Endothelial cell of umbilical vein (primary cell): ENCODE measurements around the gene ACP1. TPM values are rescaled to one million over a fixed set of nuclear protein-coding genes. Genes with fewer than 3 reads are reported as not detected.

Experiments
- BruUV-seq: library from RNA; stranded (reverse); fragments of 400-500 nt; replicated peaks from 2 replicates; lab custom pipeline; 2021; lab: Mats Ljungman, UMichigan
- CTCF ChIA-PET: fragments of 300-600, 350-600 bp; sonication (Branson Sonifier 250); formaldehyde crosslinking; loops from one replicate; lab custom pipeline; 2021; ENCODE audit warnings: antibody characterized with exemption, inconsistent platforms; lab: Charles Lee
- POLR2A ChIA-PET: fragments of 300-600, 350-600 bp; sonication (Branson Sonifier 250); formaldehyde crosslinking; loops from one replicate; lab custom pipeline; 2021; ENCODE audit warnings: antibody characterized with exemption, inconsistent platforms; lab: Charles Lee
- DNase-seq: peaks from one replicate; pipeline ENCODE4 v3.0.0-alpha.2; 2011; ENCODE audit warnings: low read depth, low spot score
- FAIRE-seq: peaks from 2 replicates; lab custom pipeline; 2011; peaks lifted over from hg19 to GRCh38; lab: Jason Lieb, UNC
- H2AFZ ChIP-seq: 2 replicates; pipeline ENCODE4 v1.6.0; 2012; ENCODE audit warnings: low read depth, low read length, control low read depth, inconsistent platforms
- H3K27ac ChIP-seq: 2 replicates; pipeline ENCODE4 v1.5.1; 2011; ENCODE audit warnings: low read depth, mild to moderate bottlenecking, control low read depth, low read length, moderate library complexity; ENCODE audit not compliant: insufficient read depth
- H3K27me3 ChIP-seq, 2 experiments: 2 replicates each; pipeline versions ENCODE4 v1.6.0 to v1.6.1; 2011; ENCODE audit warnings: low read length in 2 of 2, mixed read lengths in 1 of 2; ENCODE audit not compliant: control insufficient read depth in 2 of 2, insufficient read depth in 2 of 2
- H3K36me3 ChIP-seq, 2 experiments: 2 replicates in 1 of 2; 3 replicates in 1 of 2; pipeline ENCODE4 v1.5.1; 2011; ENCODE audit warnings: low read length in 2 of 2, mild to moderate bottlenecking in 1 of 2, moderate library complexity in 1 of 2; ENCODE audit not compliant: control insufficient read depth in 2 of 2, insufficient read depth in 2 of 2; ENCODE audit errors: extremely low read depth in 1 of 2
- H3K4me1 ChIP-seq: 3 replicates; pipeline ENCODE4 v1.5.1; 2011; ENCODE audit warnings: mild to moderate bottlenecking, low read length; ENCODE audit not compliant: control insufficient read depth, insufficient read depth; ENCODE audit errors: extremely low read depth
- H3K4me2 ChIP-seq: 2 replicates; pipeline ENCODE4 v1.6.1; 2011; ENCODE audit warnings: low read length, control low read depth, mixed read lengths; ENCODE audit not compliant: insufficient read depth
- H3K4me3 ChIP-seq, 3 experiments: fragments of 200-600 bp in 1 of 3; sonication (generic), shearing (Covaris generic) in 1 of 3; replicated peaks in 1 of 3; 2 replicates each; pipeline ENCODE4 v1.5.1; 2011 to 2016; ENCODE audit warnings: control low read depth in 3 of 3, low read length in 3 of 3, mild to moderate bottlenecking in 2 of 3, inconsistent platforms in 1 of 3, low read depth in 1 of 3, moderate library complexity in 1 of 3; ENCODE audit not compliant: insufficient read depth in 1 of 3
- H3K79me2 ChIP-seq: 2 replicates; pipeline ENCODE4 v1.6.0; 2012; ENCODE audit warnings: low read length, inconsistent platforms; ENCODE audit not compliant: control insufficient read depth, insufficient read depth
- H3K9ac ChIP-seq: replicated peaks from 2 replicates; pipeline ENCODE3; 2011; ENCODE audit warnings: low read length, control low read depth; ENCODE audit not compliant: insufficient read depth; ENCODE audit errors: extremely low read depth
- H3K9me1 ChIP-seq: replicated peaks from 3 replicates; pipeline ENCODE4 v1.6.0; 2011; ENCODE audit warnings: mild to moderate bottlenecking, low read length; ENCODE audit not compliant: control insufficient read depth, insufficient read depth; ENCODE audit errors: extremely low read depth
- H3K9me3 ChIP-seq: replicated peaks from 2 replicates; pipeline ENCODE4 v1.5.1; 2012; ENCODE audit warnings: low read length, inconsistent platforms; ENCODE audit not compliant: control insufficient read depth, insufficient read depth
- H4K20me1 ChIP-seq: replicated peaks from 2 replicates; pipeline ENCODE3; 2011; ENCODE audit warnings: mild to moderate bottlenecking, low read length; ENCODE audit not compliant: control insufficient read depth, insufficient read depth; ENCODE audit errors: extremely low read depth
- CTCF ChIP-seq, 2 donors: IDR thresholded peaks; 1 replicate in 1 of 2; 2 replicates in 1 of 2; pipeline ENCODE4 v1.5.1; 2011; ENCODE audit warnings: low read length in 2 of 2, mild to moderate bottlenecking in 2 of 2, moderate library complexity in 2 of 2, control low read depth in 1 of 2, inconsistent platforms in 1 of 2, low read depth in 1 of 2; ENCODE audit not compliant: insufficient read depth in 1 of 2; ENCODE audit errors: extremely low read depth in 1 of 2
- JUN ChIP-seq: IDR thresholded peaks from 2 replicates; pipeline ENCODE4 v1.6.1; 2011; ENCODE audit warnings: borderline replicate concordance, low read depth; ENCODE audit not compliant: insufficient read length, insufficient read depth
- MAX ChIP-seq: IDR thresholded peaks from 2 replicates; pipeline ENCODE4 v1.6.1; 2011; ENCODE audit not compliant: insufficient read depth, insufficient read length
- POLR2AphosphoS5 ChIP-seq: IDR thresholded peaks from 2 replicates; pipeline ENCODE4 v1.6.1; 2012; ENCODE audit warnings: low read depth, mild to moderate bottlenecking, control low read depth, low read length, moderate library complexity; ENCODE audit not compliant: insufficient read depth
- dilution Hi-C: fragments of 300-500 bp; cut with MboI; formaldehyde crosslinking; loops from one replicate; pipeline ENCODE4 v1.15.0; 2019; ENCODE audit warnings: low sequenced_read_pairs; ENCODE audit not compliant: extremely low pct_ligation_motif_present
- intact Hi-C: fragments of 100-400 bp; cut with micrococcal nuclease; formaldehyde crosslinking; loops from one replicate; pipeline ENCODE4 v1.10.0; 2022
- polyA plus RNA-seq, 4 experiments: library from polyadenylated mRNA; depleted of rRNA in 3 of 4; stranded (reverse) in 3 of 4; unstranded in 1 of 4; fragments of >200 nt; gene quantifications; 2 replicates each; pipeline versions ENCODE4 v1.2.1 to v1.2.3, GENCODE V29; 2011 to 2012; ENCODE audit warnings: missing spikeins in 1 of 4
- total RNA-seq: library from RNA; stranded (reverse); gene quantifications from 2 replicates; pipeline ENCODE4 v1.2.3, GENCODE V29; 2021

ACP1 gene
- total and polyA plus RNA-seq, 2 donors (not counting 3 experiments of a cell fraction or from before 2014, with no cell fraction given) = 63.4 to 80.2 TPM

- intact Hi-C loops = loop anchor here (1.0 kb wide), 5 partner anchors 18 to 1300 kb away; partner anchors contain the start of genes ACP1 and SH3YL1
- no TSS peak for BruUV-seq
- Histone ChIP-seq H4K20me1 (no peaks in the 10 kb centered on the region), H2AFZ (no peak overlapping the region), H3K9me3 (no peaks in the 10 kb centered on the region), H3K9me1 (no peaks in the 10 kb centered on the region), H3K27me3 (no peaks in the 10 kb centered on the region), H3K36me3 (peaks cover 0 to 5% of the 10 kb centered on the region in 2 experiments), H3K79me2 (no peaks in the 10 kb centered on the region), H3K9ac (no peak overlapping the region), H3K27ac (no peak overlapping the region), H3K4me1 (no peaks in the 10 kb centered on the region), H3K4me3 (no peak overlapping the region), H3K4me2 (no peak overlapping the region)
- CTCF ChIA-PET = interaction anchor here (0.7 to 2.3 kb wide), 20 partner anchors 9 to 1523 kb away, joined by 3 to 21 read pairs (median 7); partner anchors contain the start of gene ALKAL2
- peak; percentile 59 for DNase-seq
- FAIRE-seq = peak; percentile 15
- dilution Hi-C loops = no loop called here
- POLR2A ChIA-PET = no interaction called here
- TF ChIP-seq MAX (no peak), CTCF (IDR thresholded peaks at IDR 0.05; ENCODE audit: extremely low read depth in 1 of 2, insufficient read depth in 1 of 2, low read depth in 1 of 2, low read length in 2 of 2) (peak; percentile 32 to 65), JUN (no peak), POLR2AphosphoS5 (no peak)
These were observed 18.1 kb upstream of the ACP1 start for GRCh38 chr2:246489-247144.
